MM.1S (cell line): ENCODE results near the gene PAGE2B.

ENCODE experiments used
- DNase-seq: peaks from one replicate; pipeline ENCODE4 v3.0.0-alpha.2; 2015
- H2AFZ ChIP-seq: fragments of 300-600 bp; sonication (generic); 2 replicates; pipeline ENCODE4 v1.6.0; 2016; ENCODE audit warnings: antibody characterized with exemption, low read length
- H3F3A ChIP-seq: fragments of 300-600 bp; sonication (generic); 2 replicates; pipeline ENCODE4 v1.6.1; 2016; ENCODE audit warnings: mild to moderate bottlenecking, antibody characterized with exemption, low read length, moderate library complexity, mixed read lengths; ENCODE audit not compliant: insufficient read depth
- H3K27ac ChIP-seq: fragments of 300-600 bp; sonication (generic); 2 replicates; pipeline ENCODE4 v1.5.1; 2016; ENCODE audit warnings: mild to moderate bottlenecking, low read length
- H3K27me3 ChIP-seq: fragments of 300-600 bp; sonication (generic); replicated peaks from 2 replicates; pipeline ENCODE4 v1.6.0; 2016; ENCODE audit warnings: low read length; ENCODE audit not compliant: insufficient read depth
- H3K36me3 ChIP-seq: fragments of 300-600 bp; sonication (generic); replicated peaks from 2 replicates; pipeline ENCODE4 v1.6.1; 2016; ENCODE audit warnings: mild to moderate bottlenecking, low read length, mixed read lengths; ENCODE audit not compliant: insufficient read depth
- H3K4me1 ChIP-seq: fragments of 300-600 bp; sonication (generic); 2 replicates; pipeline ENCODE4 v1.6.1; 2016; ENCODE audit warnings: low read length, mixed read lengths
- H3K4me2 ChIP-seq: fragments of 300-600 bp; sonication (generic); 2 replicates; pipeline ENCODE4 v1.6.0; 2016; ENCODE audit warnings: low read depth, low read length
- H3K4me3 ChIP-seq: fragments of 300-600 bp; sonication (generic); 2 replicates; pipeline ENCODE4 v1.5.1; 2016; ENCODE audit warnings: low read length, mixed read lengths
- H3K79me2 ChIP-seq: fragments of 300-600 bp; sonication (generic); 2 replicates; pipeline ENCODE4 v1.6.1; 2016; ENCODE audit warnings: mixed run types, low read length, mixed read lengths
- H3K9ac ChIP-seq: fragments of 300-600 bp; sonication (generic); 2 replicates; pipeline ENCODE4 v1.6.1; 2016; ENCODE audit warnings: low read length, mixed read lengths
- H3K9me2 ChIP-seq: fragments of 300-600 bp; sonication (generic); replicated peaks from 2 replicates; pipeline ENCODE4 v1.6.1; 2016; ENCODE audit warnings: mild to moderate bottlenecking, low read length, mixed read lengths; ENCODE audit not compliant: insufficient read depth
- H3K9me3 ChIP-seq: fragments of 300-600 bp; sonication (generic); replicated peaks from 2 replicates; pipeline ENCODE4 v1.6.1; 2016; ENCODE audit warnings: mild to moderate bottlenecking, low read length, mixed read lengths; ENCODE audit not compliant: insufficient read depth
- H4K20me1 ChIP-seq: fragments of 300-600 bp; sonication (generic); 2 replicates; pipeline ENCODE4 v1.6.1; 2016; ENCODE audit warnings: mild to moderate bottlenecking, low read length, moderate library complexity, mixed read lengths; ENCODE audit not compliant: insufficient read depth
- CTCF ChIP-seq: fragments of 300-600 bp; sonication (generic); IDR thresholded peaks from 2 replicates; pipeline ENCODE4 v1.5.1; 2016; ENCODE audit warnings: antibody characterized with exemption, low read length, mixed read lengths
- EZH2 ChIP-seq: fragments of 300-600 bp; sonication (generic); optimal IDR thresholded peaks from 2 replicates; pipeline ENCODE3; 2017; ENCODE audit warnings: low read depth, mild to moderate bottlenecking, antibody characterized with exemption, low read length, mixed read lengths
- EZH2phosphoT487 ChIP-seq: fragments of 300-600 bp; sonication (generic); IDR thresholded peaks from 2 replicates; pipeline ENCODE4 v1.6.1; 2018; ENCODE audit warnings: antibody characterized with exemption, low read length

Gene PAGE2B

DNA sequence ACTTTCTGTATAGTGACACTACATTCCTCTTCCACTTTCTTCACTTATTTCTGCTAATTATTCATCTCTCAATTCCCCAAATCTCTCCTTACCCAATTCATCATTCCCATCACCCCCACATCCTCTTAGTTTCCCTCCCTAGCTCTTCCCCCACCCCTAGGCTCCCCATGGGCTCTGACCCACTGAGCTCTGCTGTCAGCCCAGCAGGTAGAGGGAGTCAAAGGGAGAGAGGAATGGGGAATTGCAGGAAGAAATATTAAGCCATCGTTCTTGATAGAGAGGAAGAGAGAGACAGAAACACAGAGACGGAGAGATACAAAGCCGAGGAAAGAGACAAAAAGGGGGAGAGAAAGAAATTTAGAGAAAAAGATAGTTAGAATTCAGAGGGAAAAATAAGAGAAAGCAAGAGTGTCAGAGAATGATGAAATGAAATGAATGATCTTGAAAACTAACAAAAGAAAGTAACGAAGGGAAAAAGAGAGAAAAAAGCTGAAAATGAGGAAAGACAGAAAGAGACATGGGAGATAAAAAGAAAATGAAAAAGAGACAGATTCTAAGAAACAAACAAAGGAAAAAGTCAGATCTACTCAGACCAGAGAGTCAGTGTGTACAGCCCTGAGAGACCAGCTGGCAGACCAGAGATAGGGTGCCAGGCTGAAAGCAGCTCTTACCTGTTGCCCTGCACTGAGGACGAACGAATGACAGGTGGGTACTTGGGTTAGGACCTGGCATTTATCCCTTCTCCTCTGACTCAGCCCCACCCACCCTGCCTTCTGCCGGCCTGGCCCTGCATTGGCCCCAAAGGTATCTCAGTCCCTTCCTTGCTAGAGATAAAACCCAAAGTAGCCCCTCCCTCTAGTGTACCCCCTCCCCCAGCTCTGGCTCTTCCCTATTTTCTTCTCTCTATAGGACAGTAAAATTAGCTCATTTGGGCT lies 44.3 kb upstream of the PAGE2B start, which contains the start of gene ALAS2:
Gene ALAS2, minus strand, starts transcription at position 707 of the 935 bp plus-strand sequence. CDS start 4,977 bp downstream, outside the sequence.
- Histone ChIP-seq H3K4me1 (no peaks in the 10 kb centered on the region), H3K27ac (no peak within 1 kb of the TSS), H3K4me3 (no peak within 1 kb of the TSS), H3K36me3 (no peaks in the 10 kb centered on the region), H3K4me2 (no peak within 1 kb of the TSS), H3K79me2 (no peaks in the 10 kb centered on the region), H4K20me1 (no peaks in the 10 kb centered on the region), H3K9ac (no peak within 1 kb of the TSS), H3K27me3 (no peaks in the 10 kb centered on the region), H3K9me2 (no peaks in the 10 kb centered on the region), H3K9me3 (no peaks in the 10 kb centered on the region), H3F3A (no peaks in the 10 kb centered on the region), H2AFZ (no peak within 1 kb of the TSS)
- no peak for DNase-seq
- TF ChIP-seq CTCF (no peak), EZH2 (no peak), EZH2phosphoT487 (no peak)

GRCh38 chrX:55033429-55033828 lies 41.4 kb upstream of the PAGE2B start:
- no peak for TF ChIP-seq CTCF
- TF ChIP-seq EZH2phosphoT487, result no peak
- no peak for TF ChIP-seq EZH2
- H3K27ac ChIP-seq, result no peak overlapping the region
- DNase-seq, result no peak
- no peaks in the 10 kb centered on the region for H3K9me2 ChIP-seq
- H3K4me1 ChIP-seq, result no peaks in the 10 kb centered on the region
- no peaks in the 10 kb centered on the region for H3K36me3 ChIP-seq
- no peaks in the 10 kb centered on the region for H4K20me1 ChIP-seq
- no peak overlapping the region for H3K4me3 ChIP-seq
- no peak overlapping the region for H3K4me2 ChIP-seq
- H3K9me3 ChIP-seq, result no peaks in the 10 kb centered on the region
- H3K79me2 ChIP-seq, result no peaks in the 10 kb centered on the region
- no peak overlapping the region for H3K9ac ChIP-seq
- H3F3A ChIP-seq, result no peaks in the 10 kb centered on the region
- H3K27me3 ChIP-seq, result no peaks in the 10 kb centered on the region
- H2AFZ ChIP-seq, result no peak overlapping the region

DNA sequence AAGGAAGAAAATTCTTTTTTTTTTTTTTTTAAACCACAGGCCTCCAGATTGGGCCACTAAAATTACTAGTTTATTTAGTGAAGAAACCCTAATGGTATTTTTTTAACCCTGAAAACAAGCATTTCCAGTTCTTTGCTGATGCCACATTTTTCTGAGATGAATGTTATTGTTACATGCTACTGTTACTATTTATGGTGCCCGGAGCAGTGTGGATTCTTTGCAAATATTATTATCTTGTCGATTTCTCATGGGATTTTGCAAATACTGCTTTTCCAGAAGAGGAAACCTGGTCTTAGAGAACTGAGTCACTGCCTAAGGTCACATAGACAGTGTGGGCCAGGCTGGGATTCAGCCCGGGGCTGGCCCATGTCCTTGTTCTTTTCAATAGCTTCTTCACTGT lies 35.4 kb upstream of the PAGE2B start:
- TF ChIP-seq CTCF (no peak), EZH2 (no peak), EZH2phosphoT487 (no peak)
- DNase-seq, result no peak
- Histone ChIP-seq H3K9me2 (no peaks in the 10 kb centered on the region), H3K36me3 (no peaks in the 10 kb centered on the region), H2AFZ (no peak overlapping the region), H3F3A (no peaks in the 10 kb centered on the region), H3K79me2 (no peaks in the 10 kb centered on the region), H3K9ac (no peak overlapping the region), H3K4me1 (no peaks in the 10 kb centered on the region), H3K9me3 (no peaks in the 10 kb centered on the region), H3K27me3 (no peaks in the 10 kb centered on the region), H3K4me2 (no peak overlapping the region), H3K4me3 (no peak overlapping the region), H3K27ac (no peak overlapping the region), H4K20me1 (no peaks in the 10 kb centered on the region)
